GM18499 (cell line): Measurements from ENCODE around the gene LTBP2.

Experiments
- ATAC-seq: cut with Tn5 transposase; IDR thresholded peaks from one replicate; pipeline ENCODE4 v1.9.1; 2021; ENCODE audit warnings: moderate number of reproducible peaks; ENCODE audit not compliant: insufficient read depth, unreplicated experiment

LTBP2 gene

GRCh38 chr14:74641601-74642391 is 29.8 kb upstream of the LTBP2 start:
- no peak for ATAC-seq

- no peak for ATAC-seq
These were observed 26.9 kb upstream of the LTBP2 start for GRCh38 chr14:74638966-74639365.

- no peak for ATAC-seq
These were observed 26.0 kb upstream of the LTBP2 start for GRCh38 chr14:74638066-74638465.

- ATAC-seq, result no peak
These were observed 25.1 kb upstream of the LTBP2 start for GRCh38 chr14:74637178-74637550.

GRCh38 chr14:74636424-74637177 is 24.6 kb upstream of the LTBP2 start:
- no peak for ATAC-seq

GRCh38 chr14:74635847-74636246 is 23.8 kb upstream of the LTBP2 start:
- no peak for ATAC-seq

- ATAC-seq, result no peak
These were observed 22.9 kb upstream of the LTBP2 start for GRCh38 chr14:74634964-74635363.

GRCh38 chr14:74634481-74634880 is 22.4 kb upstream of the LTBP2 start:
- no peak for ATAC-seq

GRCh38 chr14:74630881-74631690 is 19.0 kb upstream of the LTBP2 start:
- ATAC-seq, result no peak

GRCh38 chr14:74628418-74628817 is 16.4 kb upstream of the LTBP2 start:
- no peak for ATAC-seq

- no peak for ATAC-seq
These were observed 15.0 kb upstream of the LTBP2 start for GRCh38 chr14:74627076-74627475.

- ATAC-seq, result no peak
These were observed 10.2 kb upstream of the LTBP2 start for GRCh38 chr14:74622257-74622656.

GRCh38 chr14:74621556-74621955 is 9.5 kb upstream of the LTBP2 start:
- no peak for ATAC-seq

- ATAC-seq, result no peak
These were observed 8.9 kb upstream of the LTBP2 start for GRCh38 chr14:74620923-74621322.

GRCh38 chr14:74620497-74620921 is 8.5 kb upstream of the LTBP2 start:
- no peak for ATAC-seq

- ATAC-seq, result no peak
These were observed 7.7 kb upstream of the LTBP2 start for GRCh38 chr14:74619672-74620131.

- ATAC-seq, result no peak
These were observed 6.3 kb upstream of the LTBP2 start for GRCh38 chr14:74618078-74618952.

GRCh38 chr14:74616996-74617700 is 5.1 kb upstream of the LTBP2 start:
- no peak for ATAC-seq

GRCh38 chr14:74616507-74616906 is 4.5 kb upstream of the LTBP2 start:
- no peak for ATAC-seq
